Activated T-helper 1 cell treated with anti-CD3 and anti-CD28 coated beads, Interleukin-2, amount 50 U/mL, for 16 hours (primary cell): ENCODE results near the gene FGF2.
"Not testable (repeated sequence)": the region's sequence is repeated elsewhere in the genome, so short reads cannot be mapped to it uniquely, and the experiment has no call there.

ENCODE experiments used
- DNase-seq, 2 donors: peaks; one replicate each; pipeline ENCODE4 v3.0.0-alpha.2; 2020; ENCODE audit warnings: low read depth in 1 of 2, low spot score in 1 of 2

Gene FGF2

DNA sequence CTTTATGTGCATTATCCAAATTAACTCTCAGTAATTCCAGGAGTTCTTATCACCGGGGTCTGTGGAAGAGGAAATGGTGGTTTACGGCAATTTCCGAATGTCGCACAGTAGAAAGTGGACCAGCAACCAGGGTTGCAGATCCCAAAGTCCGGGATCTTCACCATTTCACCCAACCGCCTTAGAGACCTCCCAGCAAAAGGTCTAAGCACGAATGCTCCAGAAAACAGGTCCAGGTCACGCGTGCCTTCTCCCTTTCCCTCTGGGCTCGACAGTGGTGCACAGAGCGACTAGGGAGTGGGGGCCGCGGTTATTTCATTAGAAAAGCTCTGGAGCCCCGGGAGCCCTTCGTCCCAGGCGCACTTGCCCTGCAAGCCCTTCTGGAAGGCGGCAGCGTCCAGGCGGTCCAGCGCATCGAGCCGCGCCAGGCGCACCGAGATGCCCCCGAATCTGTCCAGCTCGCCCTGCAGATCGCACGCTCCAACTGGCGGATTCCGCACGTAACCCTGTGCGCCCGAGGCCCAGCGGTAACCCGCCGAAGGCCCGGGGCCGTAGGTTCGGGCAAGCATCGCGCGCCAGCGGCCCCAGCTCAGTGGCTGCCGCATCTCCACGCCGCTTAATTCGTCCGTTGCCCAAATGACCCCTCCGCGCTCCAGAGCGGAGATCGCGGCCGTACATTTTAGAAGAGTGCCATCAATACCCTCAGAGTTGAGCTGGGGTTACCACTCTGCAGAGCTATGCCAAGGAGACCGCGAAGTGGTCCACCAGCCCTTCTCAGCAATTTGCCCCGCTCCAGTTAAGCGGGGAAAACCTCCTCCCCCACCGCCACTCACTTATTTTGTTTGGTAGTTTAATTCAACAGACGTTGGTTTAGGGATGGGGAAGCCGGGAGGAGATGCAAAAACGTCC, 95.6 kb downstream of the FGF2 start, which contains the start of gene NUDT6:
NUDT6 (minus strand) TSS at position 627 of the 906 bp plus-strand sequence; CDS start at position 602, 25 bp downstream.
- DNase-seq, result peak in 1 of 2 donors; percentile 25

GRCh38 chr4:122922877-122923511, 96.4 kb downstream of the FGF2 start:
- peak; percentile 72 for DNase-seq

DNA sequence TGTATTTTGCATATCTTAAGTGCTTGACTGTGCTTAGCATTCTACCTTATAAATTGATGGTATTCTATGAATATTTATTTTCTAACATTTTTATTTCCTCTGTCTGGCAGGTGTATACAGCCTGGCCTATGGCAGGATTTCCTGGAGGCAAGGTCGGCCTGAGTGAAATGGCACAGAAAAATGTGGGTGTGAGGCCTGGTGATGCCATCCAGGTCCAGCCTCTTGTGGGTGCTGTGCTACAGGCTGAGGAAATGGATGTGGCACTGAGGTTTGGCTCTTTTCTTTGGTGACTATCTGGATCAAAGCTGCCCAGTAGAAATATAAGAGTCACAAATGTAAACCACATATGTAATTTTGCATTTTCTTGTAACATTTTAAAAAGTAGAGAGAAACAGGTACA, 102.3 kb downstream of the FGF2 start:
- no peak for DNase-seq

GRCh38 chr4:122930862-122931261, 104.2 kb downstream of the FGF2 start:
- DNase-seq, result no peak

GRCh38 chr4:122932763-122933162, 106.1 kb downstream of the FGF2 start:
- no peak for DNase-seq

GRCh38 chr4:122945136-122945535, 118.5 kb downstream of the FGF2 start:
- DNase-seq, result not testable (repeated sequence)

- no peak for DNase-seq
Measured at GRCh38 chr4:122946142-122946541, 119.5 kb downstream of the FGF2 start.
